ENCODE data around the gene UCMA. TPM values are rescaled to one million over a fixed set of nuclear protein-coding genes. Genes with fewer than 3 reads are reported as not detected.

The UCMA gene
- polyA plus RNA-seq, 1 donor = not detected

DNA sequence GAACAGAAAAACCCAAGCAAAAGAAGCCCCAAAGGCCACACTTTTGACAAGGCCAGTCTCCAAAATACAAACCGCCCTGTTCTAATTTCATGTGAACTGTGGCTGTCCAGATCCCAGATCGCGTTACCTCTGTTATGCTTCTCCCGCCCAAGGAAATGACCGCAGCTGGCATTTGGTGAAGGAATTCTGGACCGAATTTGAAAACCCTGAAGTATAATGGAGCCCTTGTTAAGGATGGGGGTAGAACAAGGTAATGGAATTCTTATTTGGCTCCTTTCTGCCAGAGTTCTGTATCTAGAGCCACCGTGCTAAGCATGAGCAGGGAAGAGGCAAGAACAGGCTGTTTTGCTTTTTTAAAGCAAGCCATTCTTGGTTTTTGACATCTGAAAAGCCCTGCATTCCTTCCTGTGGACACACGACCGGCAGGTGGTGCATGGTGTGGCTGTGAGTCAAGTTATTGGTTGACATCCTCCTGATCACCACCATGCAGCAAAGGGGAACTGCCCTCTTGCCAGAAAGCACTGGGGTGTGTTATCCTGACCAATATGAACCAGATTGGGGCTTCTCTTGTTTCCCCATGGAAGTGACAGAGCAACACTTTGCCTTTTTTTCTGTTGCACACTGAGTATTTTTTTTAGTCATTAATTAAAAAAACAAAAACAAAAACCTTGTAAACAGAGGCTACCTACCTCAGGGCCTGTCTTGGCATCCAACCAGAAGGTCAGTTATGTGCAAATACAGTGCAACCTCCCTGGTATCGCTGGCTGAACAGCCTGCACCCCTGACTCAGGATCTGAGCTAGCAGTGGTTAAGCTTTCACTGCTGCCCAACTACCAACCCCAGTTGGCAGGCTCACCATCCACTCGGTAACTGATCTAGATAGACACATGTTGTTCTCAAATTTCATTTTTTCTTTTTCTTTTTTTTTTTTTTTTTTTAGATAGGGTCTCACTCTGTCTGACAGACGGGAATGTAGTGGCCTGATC, 14.2 kb downstream of the UCMA start:
- H3K4me1 ChIP-seq (ENCODE audit: control insufficient read depth, insufficient read depth, low read length) = no peaks in the 10 kb centered on the region
- H3K4me3 ChIP-seq (ENCODE audit: low read length) = no peak overlapping the region
- no peaks in the 10 kb centered on the region for H3K36me3 ChIP-seq (ENCODE audit: control insufficient read depth, insufficient read depth, low read length)
- H3K27me3 ChIP-seq (ENCODE audit: control insufficient read depth, insufficient read depth, low read length) = no peaks in the 10 kb centered on the region
- no peak overlapping the region for H3K27ac ChIP-seq (ENCODE audit: low read length)
- no peaks in the 10 kb centered on the region for H3K9me3 ChIP-seq (ENCODE audit: control insufficient read depth, low read depth, low read length)
- 77% methylated on average over 7 of the region's 12 CpGs for WGBS (ENCODE audit: insufficient coverage, low lambda C conversion rate)
- peak in 1 of 2 donors; percentile 7 for DNase-seq

DNA sequence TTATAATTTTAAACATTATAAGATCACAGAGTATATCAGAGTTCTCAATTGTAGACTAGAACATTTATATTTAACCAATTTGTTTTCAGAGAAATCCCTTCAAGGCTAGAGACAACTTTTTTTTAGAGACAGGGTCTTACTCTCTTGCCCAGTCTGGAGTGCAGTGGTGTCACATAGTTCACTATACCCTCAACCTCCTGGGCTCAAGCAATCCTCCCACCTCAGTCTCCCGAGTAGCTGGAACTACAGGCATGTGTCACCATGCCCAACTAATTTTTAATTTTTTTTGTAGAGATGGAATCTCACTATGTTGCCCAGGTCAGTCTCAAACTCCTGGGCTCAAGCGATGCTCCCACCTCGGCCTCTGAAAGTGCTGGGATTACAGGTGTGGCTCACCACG, 15.3 kb downstream of the UCMA start:
- WGBS (ENCODE audit: insufficient coverage, low lambda C conversion rate) = no CpG with 5 or more reads among the region's 4 CpGs

DNA sequence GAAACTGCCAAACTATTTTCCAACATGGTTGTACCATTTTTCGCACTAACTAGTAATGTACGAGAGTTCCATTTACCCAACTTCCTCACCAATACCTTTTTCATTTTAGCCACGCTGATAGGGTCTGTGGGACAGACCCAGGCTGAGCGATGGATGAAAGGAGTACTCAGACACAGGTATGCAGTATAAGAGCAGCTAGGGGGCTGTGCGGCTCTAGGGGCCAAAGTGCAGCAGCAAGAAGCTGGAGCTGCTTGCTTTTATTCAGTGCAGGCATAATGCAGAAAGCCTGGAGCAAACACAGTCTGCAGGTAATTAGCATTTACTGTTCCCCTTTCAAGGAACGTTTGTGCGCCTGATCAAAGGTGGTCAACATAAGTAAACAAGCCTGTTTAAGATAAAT, 21.0 kb downstream of the UCMA start:
- Histone ChIP-seq H3K4me1 (ENCODE audit: control insufficient read depth, insufficient read depth, low read length) (no peaks in the 10 kb centered on the region), H3K4me3 (ENCODE audit: low read length) (no peak overlapping the region), H3K27ac (ENCODE audit: low read length) (no peak overlapping the region), H3K36me3 (ENCODE audit: control insufficient read depth, insufficient read depth, low read length) (no peaks in the 10 kb centered on the region), H3K27me3 (ENCODE audit: control insufficient read depth, insufficient read depth, low read length) (no peaks in the 10 kb centered on the region), H3K9me3 (ENCODE audit: control insufficient read depth, low read depth, low read length) (no peaks in the 10 kb centered on the region)
- WGBS (ENCODE audit: insufficient coverage, low lambda C conversion rate) = 17% methylated on average over 2 of the region's 7 CpGs
- DNase-seq = no peak

More for the DNA sequence above, 15.3 kb downstream of the UCMA start:
- H3K27ac ChIP-seq (ENCODE audit: low read length) = no peak overlapping the region
- no peaks in the 10 kb centered on the region for H3K36me3 ChIP-seq (ENCODE audit: control insufficient read depth, insufficient read depth, low read length)
- no peaks in the 10 kb centered on the region for H3K4me1 ChIP-seq (ENCODE audit: control insufficient read depth, insufficient read depth, low read length)
- no peak overlapping the region for H3K4me3 ChIP-seq (ENCODE audit: low read length)
- no peaks in the 10 kb centered on the region for H3K9me3 ChIP-seq (ENCODE audit: control insufficient read depth, low read depth, low read length)
- DNase-seq = no peak
- no peaks in the 10 kb centered on the region for H3K27me3 ChIP-seq (ENCODE audit: control insufficient read depth, insufficient read depth, low read length)

DNA sequence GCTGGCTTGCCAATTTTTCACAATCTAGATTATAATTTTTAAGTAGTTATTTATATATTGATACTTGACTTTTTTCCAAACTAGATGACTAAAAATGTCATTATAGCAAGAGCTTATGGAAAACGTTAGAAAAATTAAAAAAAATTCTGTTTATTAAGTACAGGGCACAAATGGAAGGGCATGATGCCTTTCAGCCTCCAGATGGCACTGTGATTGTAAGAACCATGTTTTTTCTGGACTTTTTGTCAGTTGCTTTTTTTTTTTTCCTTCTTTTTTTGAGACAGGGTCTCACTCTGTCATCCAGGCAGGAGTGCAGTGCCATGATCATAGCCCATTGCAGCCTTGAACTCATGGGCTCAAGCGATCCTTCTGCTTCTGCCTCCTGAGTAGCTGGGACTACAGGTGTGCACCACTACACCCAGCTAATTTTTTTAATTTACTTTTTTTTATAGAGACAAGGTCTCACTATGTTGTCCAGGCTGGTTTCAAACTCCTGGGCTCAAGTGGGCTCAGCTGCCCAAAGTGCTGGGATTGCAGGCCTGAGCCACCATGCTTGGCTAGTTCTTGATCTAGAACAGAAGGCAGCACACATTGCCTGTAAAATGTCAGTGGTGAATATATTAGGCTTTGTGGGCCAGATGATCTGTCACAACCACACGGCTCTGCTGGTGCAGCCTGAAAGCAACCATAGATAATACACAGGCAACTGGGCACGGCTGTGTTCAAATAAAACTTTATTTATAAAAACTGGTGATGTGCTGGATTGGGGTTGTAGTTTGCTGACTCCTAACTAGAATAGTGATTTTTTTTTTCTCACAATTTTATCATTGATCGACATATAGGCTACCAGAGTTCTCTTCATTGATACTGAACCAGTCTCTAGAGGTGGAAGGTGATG, 27.4 kb downstream of the UCMA start:
- 17% methylated on average over 1 of the region's 5 CpGs for WGBS (ENCODE audit: insufficient coverage, low lambda C conversion rate)
- no peaks in the 10 kb centered on the region for H3K9me3 ChIP-seq (ENCODE audit: control insufficient read depth, low read depth, low read length)

DNA sequence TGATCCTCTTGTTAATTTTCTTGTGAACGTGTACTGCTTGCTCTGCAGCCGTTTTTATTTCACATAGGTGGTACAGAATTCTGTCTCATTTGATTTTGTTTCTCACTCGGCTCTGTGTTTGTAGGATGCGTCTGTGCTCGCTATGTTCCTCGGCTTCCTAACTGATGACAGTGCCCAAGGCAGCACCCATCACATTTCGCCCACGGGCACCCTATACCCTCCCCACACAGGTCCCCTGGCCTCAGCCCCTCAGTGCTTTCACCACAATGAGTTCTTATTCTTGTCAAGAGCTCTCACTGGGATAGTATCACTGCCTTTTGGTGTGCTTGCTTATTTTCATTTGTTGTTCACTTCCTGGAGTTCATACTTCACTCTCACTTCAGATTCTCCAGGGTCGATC, 28.1 kb downstream of the UCMA start:
- no peak for DNase-seq
- Histone ChIP-seq H3K27ac (ENCODE audit: low read length) (no peak overlapping the region), H3K36me3 (ENCODE audit: control insufficient read depth, insufficient read depth, low read length) (peaks cover 2% of the 10 kb centered on the region), H3K9me3 (ENCODE audit: control insufficient read depth, low read depth, low read length) (no peaks in the 10 kb centered on the region), H3K4me3 (ENCODE audit: low read length) (no peak overlapping the region), H3K27me3 (ENCODE audit: control insufficient read depth, insufficient read depth, low read length) (no peaks in the 10 kb centered on the region), H3K4me1 (ENCODE audit: control insufficient read depth, insufficient read depth, low read length) (no peaks in the 10 kb centered on the region)
- 100% methylated on average over 2 of the region's 9 CpGs for WGBS (ENCODE audit: insufficient coverage, low lambda C conversion rate)

More for the DNA sequence above, 27.4 kb downstream of the UCMA start:
- Histone ChIP-seq H3K4me3 (ENCODE audit: low read length) (no peak overlapping the region), H3K36me3 (ENCODE audit: control insufficient read depth, insufficient read depth, low read length) (peaks cover 2% of the 10 kb centered on the region), H3K27me3 (ENCODE audit: control insufficient read depth, insufficient read depth, low read length) (no peaks in the 10 kb centered on the region), H3K4me1 (ENCODE audit: control insufficient read depth, insufficient read depth, low read length) (no peaks in the 10 kb centered on the region), H3K27ac (ENCODE audit: low read length) (no peak overlapping the region)
- DNase-seq = peak in 1 of 2 donors; percentile 15

DNA sequence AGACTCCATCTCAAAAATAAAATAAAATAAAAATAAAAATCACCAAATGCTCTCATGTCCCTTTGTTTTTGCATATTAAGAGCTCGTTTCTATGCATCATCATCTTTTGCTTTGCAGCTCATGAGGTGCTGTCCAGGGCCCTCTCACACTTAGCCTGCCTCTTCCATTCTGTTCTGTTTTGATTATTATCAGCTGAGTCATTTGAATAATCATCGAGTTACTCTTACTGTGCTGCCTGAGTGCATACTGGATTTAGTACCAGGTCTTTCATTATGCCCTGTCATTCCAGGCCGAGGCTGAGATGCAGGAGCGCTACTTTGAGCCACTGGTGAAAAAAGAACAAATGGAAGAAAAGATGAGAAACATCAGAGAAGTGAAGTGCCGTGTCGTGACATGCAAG, 33.0 kb downstream of the UCMA start:
- DNase-seq = no peak
- Histone ChIP-seq H3K27ac (ENCODE audit: low read length) (no peak overlapping the region), H3K27me3 (ENCODE audit: control insufficient read depth, insufficient read depth, low read length) (no peaks in the 10 kb centered on the region), H3K9me3 (ENCODE audit: control insufficient read depth, low read depth, low read length) (no peaks in the 10 kb centered on the region), H3K4me3 (ENCODE audit: low read length) (no peak overlapping the region), H3K36me3 (ENCODE audit: control insufficient read depth, insufficient read depth, low read length) (peaks cover 2% of the 10 kb centered on the region), H3K4me1 (ENCODE audit: control insufficient read depth, insufficient read depth, low read length) (no peaks in the 10 kb centered on the region)
- 100% methylated on average over 2 of the region's 6 CpGs for WGBS (ENCODE audit: insufficient coverage, low lambda C conversion rate)

DNA sequence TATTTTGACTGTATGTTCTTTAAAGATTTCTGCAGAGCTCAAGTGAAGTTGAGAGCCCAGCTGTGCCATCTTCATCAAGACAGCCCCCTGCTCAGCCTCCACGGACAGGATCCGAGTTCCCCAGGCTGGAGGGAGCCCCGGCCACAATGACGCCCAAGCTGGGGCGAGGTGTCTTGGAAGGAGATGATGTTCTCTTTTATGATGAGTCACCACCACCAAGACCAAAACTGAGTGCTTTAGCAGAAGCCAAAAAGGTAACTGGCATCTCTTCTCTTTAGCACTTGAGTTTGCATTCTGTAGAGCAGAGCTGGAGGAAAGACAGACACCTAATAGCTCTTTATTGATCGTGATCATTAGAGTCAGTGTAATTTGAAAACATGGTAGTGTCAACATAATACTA, 39.2 kb downstream of the UCMA start:
- Histone ChIP-seq H3K9me3 (ENCODE audit: control insufficient read depth, low read depth, low read length) (no peaks in the 10 kb centered on the region), H3K4me1 (ENCODE audit: control insufficient read depth, insufficient read depth, low read length) (no peaks in the 10 kb centered on the region), H3K36me3 (ENCODE audit: control insufficient read depth, insufficient read depth, low read length) (peaks cover 3% of the 10 kb centered on the region), H3K27ac (ENCODE audit: low read length) (no peak overlapping the region), H3K27me3 (ENCODE audit: control insufficient read depth, insufficient read depth, low read length) (no peaks in the 10 kb centered on the region), H3K4me3 (ENCODE audit: low read length) (no peak overlapping the region)
- DNase-seq = no peak
- no CpG with 5 or more reads among the region's 6 CpGs for WGBS (ENCODE audit: insufficient coverage, low lambda C conversion rate)

DNA sequence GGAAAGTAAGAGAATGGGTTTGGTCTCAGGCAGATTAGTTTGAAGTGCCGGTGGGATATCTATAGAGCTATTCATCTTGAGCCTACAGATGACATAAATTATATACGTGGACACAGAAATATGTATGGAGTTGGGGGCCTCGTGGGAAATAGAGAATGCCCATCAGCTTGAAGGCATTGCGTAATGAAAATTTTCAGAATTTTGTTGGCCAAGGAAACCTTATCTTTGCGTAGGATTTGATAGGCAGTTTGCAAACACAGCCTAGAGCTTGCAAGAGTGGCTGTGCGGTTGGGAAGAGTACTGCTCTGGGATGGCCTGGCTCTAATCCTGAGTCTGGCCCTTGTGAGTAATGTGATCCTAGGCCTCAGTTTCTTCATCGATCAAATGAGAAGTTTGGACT, 40.5 kb downstream of the UCMA start:
- Histone ChIP-seq H3K27me3 (ENCODE audit: control insufficient read depth, insufficient read depth, low read length) (no peaks in the 10 kb centered on the region), H3K27ac (ENCODE audit: low read length) (no peak overlapping the region), H3K36me3 (ENCODE audit: control insufficient read depth, insufficient read depth, low read length) (peaks cover 3% of the 10 kb centered on the region), H3K4me1 (ENCODE audit: control insufficient read depth, insufficient read depth, low read length) (no peaks in the 10 kb centered on the region), H3K9me3 (ENCODE audit: control insufficient read depth, low read depth, low read length) (no peaks in the 10 kb centered on the region), H3K4me3 (ENCODE audit: low read length) (no peak overlapping the region)
- no CpG with 5 or more reads among the region's 7 CpGs for WGBS (ENCODE audit: insufficient coverage, low lambda C conversion rate)
- DNase-seq = no peak

DNA sequence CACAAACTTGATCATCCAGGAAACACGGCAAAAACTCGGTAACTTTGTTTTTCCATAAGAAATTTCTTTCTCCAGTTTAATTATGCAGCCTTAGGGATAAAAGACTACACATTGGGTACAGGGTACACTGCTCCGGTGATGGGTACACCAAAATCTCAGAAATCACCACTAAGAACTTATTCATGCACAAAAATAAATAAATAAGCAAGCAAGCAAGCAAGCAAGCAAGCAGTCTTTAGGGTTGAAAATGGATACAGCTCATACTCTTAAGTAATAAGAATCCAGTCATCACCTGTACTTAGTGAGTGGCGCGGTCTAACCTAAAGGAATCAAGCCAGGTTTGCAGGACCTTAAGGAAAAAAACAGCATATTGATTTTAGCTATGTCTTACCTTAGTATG, 42.8 kb downstream of the UCMA start:
- Histone ChIP-seq H3K27ac (ENCODE audit: low read length) (no peak overlapping the region), H3K4me1 (ENCODE audit: control insufficient read depth, insufficient read depth, low read length) (no peaks in the 10 kb centered on the region), H3K36me3 (ENCODE audit: control insufficient read depth, insufficient read depth, low read length) (peaks cover 5% of the 10 kb centered on the region), H3K9me3 (ENCODE audit: control insufficient read depth, low read depth, low read length) (no peaks in the 10 kb centered on the region), H3K4me3 (ENCODE audit: low read length) (no peak overlapping the region), H3K27me3 (ENCODE audit: control insufficient read depth, insufficient read depth, low read length) (no peaks in the 10 kb centered on the region)
- no peak for DNase-seq
- 100% methylated on average over 3 of the region's 5 CpGs for WGBS (ENCODE audit: insufficient coverage, low lambda C conversion rate)

DNA sequence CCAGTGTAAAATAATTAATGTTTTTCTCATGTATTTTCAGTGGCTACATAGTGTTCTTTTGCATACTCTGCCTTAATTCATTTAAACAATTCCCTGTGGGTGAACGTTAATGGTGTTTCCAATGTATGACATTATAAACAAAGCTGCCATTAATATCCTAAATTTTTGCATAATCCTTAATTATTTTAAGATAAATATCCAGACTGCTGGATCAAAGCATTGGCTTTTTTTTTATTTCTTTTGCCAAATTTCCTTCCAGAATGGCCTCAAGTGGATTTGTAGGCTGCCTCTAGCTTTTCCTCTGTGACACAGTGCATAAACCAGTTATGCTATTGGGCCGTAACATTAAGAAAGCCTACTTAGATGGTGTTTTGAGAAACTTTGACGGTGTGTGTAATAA, 43.4 kb downstream of the UCMA start:
- Histone ChIP-seq H3K27ac (ENCODE audit: low read length) (no peak overlapping the region), H3K4me1 (ENCODE audit: control insufficient read depth, insufficient read depth, low read length) (no peaks in the 10 kb centered on the region), H3K27me3 (ENCODE audit: control insufficient read depth, insufficient read depth, low read length) (no peaks in the 10 kb centered on the region), H3K4me3 (ENCODE audit: low read length) (no peak overlapping the region), H3K9me3 (ENCODE audit: control insufficient read depth, low read depth, low read length) (no peaks in the 10 kb centered on the region), H3K36me3 (ENCODE audit: control insufficient read depth, insufficient read depth, low read length) (peaks cover 5% of the 10 kb centered on the region)
- WGBS (ENCODE audit: insufficient coverage, low lambda C conversion rate) = 89% methylated on average over 2 of the region's 3 CpGs
- DNase-seq = no peak

All from large intestine (tissue), 3 donors.